Fibroblast of lung (primary cell): Measurements from ENCODE around the gene CHST1.

Experiments used
- EZH2 ChIP-seq: IDR thresholded peaks from 2 replicates; pipeline ENCODE4 v1.5.1; 2012; ENCODE audit warnings: low read length, control low read depth, mild to moderate bottlenecking; ENCODE audit errors: missing control alignments
- TF ChIP-seq, protein P1 (sequence below), 2 donors: IDR thresholded peaks in 1 of 2; conservative IDR thresholded peaks in 1 of 2; 1 replicate in 1 of 2; 2 replicates in 1 of 2; pipeline ENCODE4 v1.5.1; 2011 to 2012; ENCODE audit warnings: low read length in 2 of 2, control low read depth in 1 of 2, inconsistent platforms in 1 of 2, low read depth in 1 of 2, mild to moderate bottlenecking in 1 of 2

DNA sequence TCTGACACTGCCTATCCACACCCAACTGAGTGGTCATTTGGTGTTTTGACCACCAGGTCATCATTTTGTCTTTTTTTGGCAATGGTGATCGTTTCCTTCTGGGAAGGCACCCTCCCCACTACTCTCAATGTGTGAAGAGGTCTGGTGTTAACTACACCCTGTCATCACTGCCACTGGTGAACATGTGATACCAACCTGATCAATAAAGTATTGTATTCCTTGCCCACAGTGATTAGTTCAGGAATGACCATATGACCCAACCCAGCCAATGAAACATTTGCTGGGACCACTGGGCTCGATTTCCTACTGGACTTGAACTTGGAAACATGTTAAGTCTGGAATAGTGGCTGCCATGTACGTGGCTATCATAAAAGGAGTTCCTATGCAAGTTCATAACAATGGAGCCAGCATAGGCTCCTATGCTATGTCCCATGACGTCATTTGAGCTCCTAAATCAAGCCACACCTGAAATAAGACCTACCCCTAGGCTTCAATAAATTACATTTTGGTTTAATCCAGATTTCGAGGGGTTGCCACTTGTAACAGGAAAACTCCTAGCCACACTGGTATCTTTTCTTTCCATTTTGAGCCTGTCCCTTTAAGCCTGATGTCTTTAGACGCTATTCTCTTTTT is 51.1 kb downstream of the CHST1 start:
- TF ChIP-seq EZH2: no peak
- TF ChIP-seq, protein P1, sequence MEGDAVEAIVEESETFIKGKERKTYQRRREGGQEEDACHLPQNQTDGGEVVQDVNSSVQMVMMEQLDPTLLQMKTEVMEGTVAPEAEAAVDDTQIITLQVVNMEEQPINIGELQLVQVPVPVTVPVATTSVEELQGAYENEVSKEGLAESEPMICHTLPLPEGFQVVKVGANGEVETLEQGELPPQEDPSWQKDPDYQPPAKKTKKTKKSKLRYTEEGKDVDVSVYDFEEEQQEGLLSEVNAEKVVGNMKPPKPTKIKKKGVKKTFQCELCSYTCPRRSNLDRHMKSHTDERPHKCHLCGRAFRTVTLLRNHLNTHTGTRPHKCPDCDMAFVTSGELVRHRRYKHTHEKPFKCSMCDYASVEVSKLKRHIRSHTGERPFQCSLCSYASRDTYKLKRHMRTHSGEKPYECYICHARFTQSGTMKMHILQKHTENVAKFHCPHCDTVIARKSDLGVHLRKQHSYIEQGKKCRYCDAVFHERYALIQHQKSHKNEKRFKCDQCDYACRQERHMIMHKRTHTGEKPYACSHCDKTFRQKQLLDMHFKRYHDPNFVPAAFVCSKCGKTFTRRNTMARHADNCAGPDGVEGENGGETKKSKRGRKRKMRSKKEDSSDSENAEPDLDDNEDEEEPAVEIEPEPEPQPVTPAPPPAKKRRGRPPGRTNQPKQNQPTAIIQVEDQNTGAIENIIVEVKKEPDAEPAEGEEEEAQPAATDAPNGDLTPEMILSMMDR (conservative IDR thresholded peaks at IDR 0.05 in 1 of 2, IDR thresholded peaks at IDR 0.05 in 1 of 2; ENCODE audit: low read depth in 1 of 2, low read length in 2 of 2): no peak
